Mesothelial cell of epicardium (in vitro differentiated cells): ENCODE measurements around the gene CD160. TPM values are rescaled to one million over a fixed set of nuclear protein-coding genes. Genes with fewer than 3 reads are reported as not detected.

Experiments used
- DNase-seq, 2 experiments: peaks; one replicate each; pipeline ENCODE4 v3.0.0; 2021; ENCODE audit warnings: low spot score in 2 of 2; ENCODE audit not compliant: unreplicated experiment in 2 of 2
- H3K27ac Mint-ChIP-seq: 2 replicates; pipeline ENCODE4 v1.8.0; 2021; ENCODE audit warnings: mixed read lengths
- H3K27me3 Mint-ChIP-seq: 2 replicates; pipeline ENCODE4 v1.8.0; 2021; ENCODE audit warnings: low read depth, mixed read lengths
- H3K36me3 Mint-ChIP-seq: 2 replicates; pipeline ENCODE4 v1.8.0; 2021; ENCODE audit warnings: mixed read lengths
- H3K4me1 Mint-ChIP-seq: 2 replicates; pipeline ENCODE4 v1.8.0; 2021; ENCODE audit warnings: mixed read lengths
- H3K4me3 Mint-ChIP-seq: 2 replicates; pipeline ENCODE4 v1.8.0; 2021; ENCODE audit warnings: mild to moderate bottlenecking, moderate library complexity, mixed read lengths
- H3K9me3 Mint-ChIP-seq: 2 replicates; pipeline ENCODE4 v1.8.0; 2021; ENCODE audit warnings: mixed read lengths
- total RNA-seq: library from RNA; stranded (reverse); gene quantifications from 3 replicates; pipeline ENCODE4 v1.2.1, GENCODE V29; 2021
- TF ChIP-seq, protein P1 (sequence below): fragments of 200-600 bp; sonication (generic); IDR thresholded peaks from one replicate; pipeline ENCODE4 v1.5.0; 2021; ENCODE audit warnings: antibody characterized with exemption; ENCODE audit not compliant: unreplicated experiment

The CD160 gene
- total RNA-seq, 1 donor from 2014 or later: not detected

DNA sequence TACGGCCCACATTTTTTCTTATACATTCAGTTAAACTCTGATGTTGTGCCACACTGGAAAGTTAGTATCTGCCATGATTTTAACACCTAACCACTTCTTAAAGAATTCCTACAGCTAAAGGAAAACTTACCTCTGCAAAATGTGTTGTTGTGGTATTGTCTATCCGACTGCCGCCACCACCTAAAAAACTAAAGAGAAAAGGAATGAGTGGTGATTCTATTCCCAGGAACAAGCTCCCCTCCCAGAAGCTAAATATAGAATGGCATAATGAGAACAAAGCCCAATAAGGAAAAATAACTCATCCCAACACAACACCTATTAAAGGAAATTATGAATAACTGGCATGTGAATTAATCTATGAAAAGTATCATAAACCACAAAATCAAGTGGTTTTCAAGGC is 65.1 kb downstream of the CD160 start:
- no peaks in the 10 kb centered on the region for H3K9me3 Mint-ChIP-seq
- no peak for DNase-seq
- no peaks in the 10 kb centered on the region for H3K4me1 Mint-ChIP-seq
- no peak overlapping the region for H3K27ac Mint-ChIP-seq
- H3K36me3 Mint-ChIP-seq: peaks cover 10% of the 10 kb centered on the region
- TF ChIP-seq, protein P1, sequence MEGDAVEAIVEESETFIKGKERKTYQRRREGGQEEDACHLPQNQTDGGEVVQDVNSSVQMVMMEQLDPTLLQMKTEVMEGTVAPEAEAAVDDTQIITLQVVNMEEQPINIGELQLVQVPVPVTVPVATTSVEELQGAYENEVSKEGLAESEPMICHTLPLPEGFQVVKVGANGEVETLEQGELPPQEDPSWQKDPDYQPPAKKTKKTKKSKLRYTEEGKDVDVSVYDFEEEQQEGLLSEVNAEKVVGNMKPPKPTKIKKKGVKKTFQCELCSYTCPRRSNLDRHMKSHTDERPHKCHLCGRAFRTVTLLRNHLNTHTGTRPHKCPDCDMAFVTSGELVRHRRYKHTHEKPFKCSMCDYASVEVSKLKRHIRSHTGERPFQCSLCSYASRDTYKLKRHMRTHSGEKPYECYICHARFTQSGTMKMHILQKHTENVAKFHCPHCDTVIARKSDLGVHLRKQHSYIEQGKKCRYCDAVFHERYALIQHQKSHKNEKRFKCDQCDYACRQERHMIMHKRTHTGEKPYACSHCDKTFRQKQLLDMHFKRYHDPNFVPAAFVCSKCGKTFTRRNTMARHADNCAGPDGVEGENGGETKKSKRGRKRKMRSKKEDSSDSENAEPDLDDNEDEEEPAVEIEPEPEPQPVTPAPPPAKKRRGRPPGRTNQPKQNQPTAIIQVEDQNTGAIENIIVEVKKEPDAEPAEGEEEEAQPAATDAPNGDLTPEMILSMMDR: no peak
- no peak overlapping the region for H3K4me3 Mint-ChIP-seq
- no peaks in the 10 kb centered on the region for H3K27me3 Mint-ChIP-seq

DNA sequence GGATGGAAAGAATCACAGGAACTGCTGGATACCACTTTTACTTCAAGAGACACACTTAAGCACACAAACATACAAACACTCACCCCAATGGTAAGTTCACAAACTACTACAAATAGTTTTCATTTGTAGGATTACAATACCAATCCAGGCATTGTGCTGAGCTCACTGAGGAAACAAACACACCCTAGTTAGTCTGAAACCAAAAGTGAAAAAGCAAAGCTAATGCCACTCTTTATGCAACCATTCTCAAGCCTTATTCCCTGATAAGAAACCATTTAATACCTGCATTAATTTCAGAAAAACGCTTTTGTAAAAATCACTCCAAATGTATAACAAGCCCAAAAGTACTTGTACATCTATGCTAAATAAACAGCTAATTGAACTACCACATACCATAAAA is 66.2 kb downstream of the CD160 start:
- Mint-ChIP-seq H3K27ac (no peak overlapping the region), H3K4me1 (no peaks in the 10 kb centered on the region)

DNA sequence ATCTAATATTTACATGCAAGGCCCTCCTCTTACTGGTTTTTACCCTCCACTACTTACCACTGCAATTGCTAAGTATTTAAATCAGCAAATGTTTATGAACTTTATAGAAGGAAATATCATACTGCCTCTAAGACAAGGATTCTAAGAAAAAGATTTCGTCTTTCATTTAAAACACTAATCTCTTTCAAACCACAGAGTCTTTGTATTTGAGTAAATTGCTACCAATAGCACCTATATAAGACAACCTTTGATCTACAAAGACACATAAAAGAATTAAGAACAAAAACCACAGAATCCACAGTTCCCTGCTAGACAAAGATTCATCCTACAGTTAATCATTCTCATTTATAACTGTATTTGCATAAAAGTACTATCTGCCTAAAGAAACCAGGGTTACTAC is 67.0 kb downstream of the CD160 start:
- Mint-ChIP-seq H3K4me1 (no peaks in the 10 kb centered on the region), H3K27ac (no peak overlapping the region), H3K36me3 (peaks cover 10% of the 10 kb centered on the region), H3K9me3 (no peaks in the 10 kb centered on the region), H3K4me3 (no peak overlapping the region), H3K27me3 (no peaks in the 10 kb centered on the region)
- no peak for DNase-seq
- TF ChIP-seq, protein P1: no peak

More for the DNA sequence above, 66.2 kb downstream of the CD160 start:
- TF ChIP-seq, protein P1: no peak
- no peak for DNase-seq
- H3K4me3 Mint-ChIP-seq: no peak overlapping the region
- H3K36me3 Mint-ChIP-seq: peaks cover 10% of the 10 kb centered on the region
- no peaks in the 10 kb centered on the region for H3K9me3 Mint-ChIP-seq
- H3K27me3 Mint-ChIP-seq: no peaks in the 10 kb centered on the region

DNA sequence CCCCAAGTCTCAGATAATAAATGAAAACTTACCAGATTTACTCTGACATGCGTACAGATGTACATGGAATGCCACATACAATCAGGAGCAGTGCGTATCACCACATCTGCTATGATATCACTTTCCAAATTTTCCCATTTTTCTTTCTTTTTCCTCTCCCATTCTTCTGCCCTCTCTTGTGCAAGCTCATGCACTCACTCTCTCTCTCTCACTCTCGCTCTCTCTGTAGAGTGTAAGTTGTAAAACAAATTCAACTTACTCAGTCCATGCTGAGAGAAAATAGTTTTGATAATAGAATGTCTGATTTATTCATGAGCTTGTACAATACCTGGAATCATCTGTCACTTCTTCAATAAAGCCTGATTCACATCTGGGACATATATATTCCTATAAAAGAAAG is 69.3 kb downstream of the CD160 start:
- Mint-ChIP-seq H3K36me3 (peaks cover 9% of the 10 kb centered on the region), H3K27ac (no peak overlapping the region), H3K9me3 (no peaks in the 10 kb centered on the region), H3K4me3 (no peak overlapping the region), H3K4me1 (no peaks in the 10 kb centered on the region), H3K27me3 (no peaks in the 10 kb centered on the region)
- TF ChIP-seq, protein P1: no peak
- no peak for DNase-seq

Other genes with a start within 250 kb of the CD160 start
- gene GPR89A, start 111.5 kb upstream of the CD160 start, total RNA-seq: 21.6 to 31.5 TPM (median 26.3 TPM) in 3 replicates
- gene PDZK1, start 12.1 kb upstream of the CD160 start, total RNA-seq: 0.34 to 0.64 TPM (median 0.51 TPM) in 3 replicates
- 13.9 to 15.3 TPM (median 15.0 TPM) in 3 replicates for gene RNF115, start 104.6 kb downstream of the CD160 start, total RNA-seq
- gene POLR3C, start 104.7 kb downstream of the CD160 start, total RNA-seq: 32.5 to 34.2 TPM (median 33.5 TPM) in 3 replicates
- 4.7 to 5.4 TPM (median 5.3 TPM) in 3 replicates for gene NUDT17, start 126.1 kb downstream of the CD160 start, total RNA-seq
- gene PIAS3, start 139.6 kb downstream of the CD160 start, total RNA-seq: 57.6 to 62.6 TPM (median 62.0 TPM) in 3 replicates
- 0.40 to 0.61 TPM (median 0.58 TPM) in 3 replicates for gene ANKRD35, start 166.4 kb downstream of the CD160 start, total RNA-seq
- gene ITGA10, start 190.6 kb downstream of the CD160 start, total RNA-seq: 0.38 to 0.60 TPM (median 0.59 TPM) in 3 replicates
- 26.8 to 27.2 TPM (median 26.9 TPM) in 3 replicates for gene PEX11B, start 199.2 kb downstream of the CD160 start, total RNA-seq
- gene RBM8A, start 208.0 kb downstream of the CD160 start, total RNA-seq: 146 to 154 TPM (median 148 TPM) in 3 replicates
- gene LIX1L, start 238.5 kb downstream of the CD160 start, total RNA-seq: 26.6 to 27.6 TPM (median 27.1 TPM) in 3 replicates
- 0.86 to 1.9 TPM (median 0.94 TPM) in 3 replicates for gene ANKRD34A, start 245.1 kb downstream of the CD160 start, total RNA-seq
- 14.4 to 16.4 TPM (median 14.7 TPM) in 3 replicates for gene POLR3GL, start 245.2 kb downstream of the CD160 start, total RNA-seq